Natural killer cell (primary cell): ENCODE data around the gene TADA2A. TPM values are rescaled to one million over a fixed set of nuclear protein-coding genes. Genes with fewer than 3 reads are reported as not detected.
"Not testable (repeated sequence)": the region's sequence is repeated elsewhere in the genome, so short reads cannot be mapped to it uniquely, and the experiment has no call there.

ENCODE experiments used
- ATAC-seq, 3 donors: fragments of 150-1000 bp in 2 of 3; fragments of 200-7000 bp in 1 of 3; cut with Tn5 transposase; 1 replicate in 1 of 3; 2 replicates in 2 of 3; pipeline ENCODE4 v1.10.0; 2021; ENCODE audit warnings: mild to moderate bottlenecking in 2 of 3, moderate library complexity in 2 of 3
- DNase-seq, 2 donors: peaks; one replicate each; pipeline versions ENCODE4 v3.0.0 to v3.0.0-alpha.2; 2013 to 2021; ENCODE audit warnings: mixed read lengths in 1 of 2
- H3K27ac ChIP-seq: one replicate; pipeline ENCODE4 v1.5.1; 2013; ENCODE audit warnings: mild to moderate bottlenecking, low read length
- H3K27me3 ChIP-seq: one replicate; pipeline ENCODE4 v1.6.1; 2013; ENCODE audit warnings: low read length; ENCODE audit not compliant: control insufficient read depth, insufficient read depth
- H3K36me3 ChIP-seq: one replicate; pipeline ENCODE4 v1.6.1; 2013; ENCODE audit warnings: low read length; ENCODE audit not compliant: control insufficient read depth, insufficient read depth
- H3K4me1 ChIP-seq: one replicate; pipeline ENCODE4 v1.6.1; 2013; ENCODE audit warnings: low read length; ENCODE audit not compliant: control insufficient read depth, insufficient read depth
- H3K4me3 ChIP-seq: one replicate; pipeline ENCODE4 v1.5.1; 2013; ENCODE audit warnings: low read length
- H3K9me3 ChIP-seq: one replicate; pipeline ENCODE4 v1.6.1; 2013; ENCODE audit warnings: low read length; ENCODE audit not compliant: control insufficient read depth, insufficient read depth
- H3K27ac Mint-ChIP-seq, 2 donors: one replicate each; pipeline ENCODE4 v1.8.0; 2022; ENCODE audit warnings: mild to moderate bottlenecking in 2 of 2, mixed read lengths in 2 of 2, moderate library complexity in 1 of 2
- H3K27me3 Mint-ChIP-seq, 2 donors: one replicate each; pipeline ENCODE4 v1.8.0; 2022; ENCODE audit warnings: low read depth in 2 of 2, mixed read lengths in 2 of 2
- H3K36me3 Mint-ChIP-seq: one replicate; pipeline ENCODE4 v1.8.0; 2022; ENCODE audit warnings: mixed read lengths
- H3K4me1 Mint-ChIP-seq, 2 donors: one replicate each; pipeline ENCODE4 v1.8.0; 2022; ENCODE audit warnings: mixed read lengths in 2 of 2
- H3K4me3 Mint-ChIP-seq: one replicate; pipeline ENCODE4 v1.8.0; 2022; ENCODE audit warnings: mild to moderate bottlenecking, moderate library complexity, mixed read lengths
- H3K9me3 Mint-ChIP-seq, 2 donors: one replicate each; pipeline ENCODE4 v1.8.0; 2022; ENCODE audit warnings: mixed read lengths in 2 of 2
- WGBS: methylation state at CpG from one replicate; pipeline ENCODE4 v1.1.7; 2013; ENCODE audit warnings: missing lambda C conversion rate; ENCODE audit not compliant: insufficient coverage; 5-methylcytosine and 5-hydroxymethylcytosine counted together
- intact Hi-C: fragments of 100-400 bp; cut with micrococcal nuclease; formaldehyde crosslinking; loops from one replicate; pipeline ENCODE4 v1.14.2; 2022
- total RNA-seq, 4 donors: library from RNA; stranded (reverse); fragments of 120-200 nt in 1 of 4; gene quantifications; one replicate each; pipeline versions ENCODE4 v1.2.3 to v1.2.4, GENCODE V29; 2013 to 2022
- TF ChIP-seq, protein P1 (sequence below): fragments of 200-600 bp; IDR thresholded peaks from one replicate; pipeline ENCODE4 v1.8.0; 2022; ENCODE audit warnings: antibody characterized with exemption

TADA2A gene
- total RNA-seq, 3 donors from 2014 or later (not counting 1 experiment from before 2014, with no cell fraction given) = 14.8 to 28.1 (median 26.7) TPM

DNA sequence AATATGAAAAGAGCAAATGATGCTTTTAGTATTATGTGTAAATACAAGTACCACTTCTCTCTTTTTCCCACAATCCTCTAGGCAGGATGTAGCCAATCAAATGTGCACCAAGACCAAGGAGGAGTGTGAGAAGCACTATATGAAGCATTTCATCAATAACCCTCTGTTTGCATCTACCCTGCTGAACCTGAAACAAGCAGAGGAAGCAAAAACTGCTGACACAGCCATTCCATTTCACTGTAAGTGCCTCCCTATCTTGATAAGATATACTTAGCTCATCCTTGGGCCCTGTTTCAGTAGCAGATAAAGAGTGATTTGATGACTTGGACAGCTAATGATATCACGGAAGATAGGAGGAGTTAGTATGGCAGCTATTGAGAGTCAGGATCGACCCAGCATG is 33.7 kb downstream of the TADA2A start:
- no peak for DNase-seq
- H3K9me3 Mint-ChIP-seq = no peaks in the 10 kb centered on the region
- no peaks in the 10 kb centered on the region for H3K27me3 Mint-ChIP-seq
- no peak overlapping the region for H3K4me3 ChIP-seq
- peaks cover 56% of the 10 kb centered on the region for H3K36me3 ChIP-seq
- WGBS = 100% methylated on average over 2 of the region's 2 CpGs
- intact Hi-C loops = no loop called here
- ATAC-seq = no peak
- no peak overlapping the region for H3K27ac Mint-ChIP-seq
- H3K4me1 Mint-ChIP-seq = no peaks in the 10 kb centered on the region
- H3K4me3 Mint-ChIP-seq = no peak overlapping the region
- H3K36me3 Mint-ChIP-seq = no peaks in the 10 kb centered on the region
- H3K4me1 ChIP-seq = no peaks in the 10 kb centered on the region
- H3K27ac ChIP-seq = no peak overlapping the region
- H3K9me3 ChIP-seq = no peaks in the 10 kb centered on the region
- no peaks in the 10 kb centered on the region for H3K27me3 ChIP-seq
- TF ChIP-seq, protein P1, sequence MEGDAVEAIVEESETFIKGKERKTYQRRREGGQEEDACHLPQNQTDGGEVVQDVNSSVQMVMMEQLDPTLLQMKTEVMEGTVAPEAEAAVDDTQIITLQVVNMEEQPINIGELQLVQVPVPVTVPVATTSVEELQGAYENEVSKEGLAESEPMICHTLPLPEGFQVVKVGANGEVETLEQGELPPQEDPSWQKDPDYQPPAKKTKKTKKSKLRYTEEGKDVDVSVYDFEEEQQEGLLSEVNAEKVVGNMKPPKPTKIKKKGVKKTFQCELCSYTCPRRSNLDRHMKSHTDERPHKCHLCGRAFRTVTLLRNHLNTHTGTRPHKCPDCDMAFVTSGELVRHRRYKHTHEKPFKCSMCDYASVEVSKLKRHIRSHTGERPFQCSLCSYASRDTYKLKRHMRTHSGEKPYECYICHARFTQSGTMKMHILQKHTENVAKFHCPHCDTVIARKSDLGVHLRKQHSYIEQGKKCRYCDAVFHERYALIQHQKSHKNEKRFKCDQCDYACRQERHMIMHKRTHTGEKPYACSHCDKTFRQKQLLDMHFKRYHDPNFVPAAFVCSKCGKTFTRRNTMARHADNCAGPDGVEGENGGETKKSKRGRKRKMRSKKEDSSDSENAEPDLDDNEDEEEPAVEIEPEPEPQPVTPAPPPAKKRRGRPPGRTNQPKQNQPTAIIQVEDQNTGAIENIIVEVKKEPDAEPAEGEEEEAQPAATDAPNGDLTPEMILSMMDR = no peak

DNA sequence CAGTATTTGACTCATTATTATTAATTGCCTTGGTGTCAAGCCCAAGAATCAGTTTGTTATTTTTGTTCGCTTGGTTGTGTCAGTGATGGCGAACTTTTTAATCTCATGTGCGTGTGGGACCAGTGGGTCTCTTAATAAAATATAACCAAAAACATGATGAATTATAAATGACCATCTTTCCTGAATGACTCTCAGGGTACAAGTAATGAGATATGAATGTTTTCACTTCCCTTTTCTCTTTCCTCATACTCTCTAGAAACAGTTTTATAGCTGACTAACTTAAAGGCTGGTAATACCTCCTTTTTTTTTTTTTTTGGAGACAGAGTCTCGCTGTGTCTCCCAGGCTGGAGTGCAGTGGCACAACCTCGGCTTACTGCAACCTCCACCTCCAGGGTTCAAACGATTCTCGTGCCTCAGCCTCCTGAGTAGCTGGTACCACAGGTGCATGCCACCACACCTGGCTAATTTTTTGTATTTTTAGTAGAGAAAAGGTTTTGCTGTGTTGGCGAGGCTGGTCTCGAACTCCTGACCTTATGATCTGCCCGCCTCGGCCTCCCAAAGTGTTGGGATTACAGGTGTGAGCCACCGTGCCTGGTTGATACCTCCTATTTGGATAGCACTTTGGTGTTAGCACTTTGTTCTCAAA is 34.8 kb downstream of the TADA2A start:
- H3K27me3 ChIP-seq, H3K4me3 ChIP-seq, ATAC-seq, intact Hi-C loops, H3K4me1 Mint-ChIP-seq, H3K9me3 Mint-ChIP-seq, H3K4me3 Mint-ChIP-seq, H3K27me3 Mint-ChIP-seq, DNase-seq, H3K36me3 Mint-ChIP-seq, H3K27ac ChIP-seq, H3K4me1 ChIP-seq, H3K9me3 ChIP-seq: not testable (repeated sequence)
- peak overlapping the region in 1 of 2 donors; percentile 31 for H3K27ac Mint-ChIP-seq
- H3K36me3 ChIP-seq = peaks cover 64% of the 10 kb centered on the region
- WGBS = 96% methylated on average over 9 of the region's 12 CpGs

DNA sequence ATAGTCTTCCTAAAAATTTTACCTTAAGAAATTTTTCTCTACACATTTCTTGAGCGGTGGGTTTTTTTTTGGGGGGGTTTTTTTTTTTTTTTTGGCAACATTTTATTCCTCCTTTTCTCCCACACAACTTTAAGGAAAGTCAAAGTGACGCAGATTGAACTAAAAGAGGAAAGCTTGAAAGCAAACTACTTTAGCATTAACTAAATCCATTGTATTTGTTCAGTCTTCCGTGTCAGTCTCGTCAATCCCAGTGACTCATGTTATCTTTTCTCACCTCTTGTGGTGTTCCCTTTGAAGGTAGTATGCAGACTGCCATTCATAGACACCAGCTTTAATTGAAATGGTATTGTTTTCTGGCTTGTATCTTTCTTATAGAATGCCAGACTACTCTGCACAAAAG is 39.3 kb downstream of the TADA2A start:
- intact Hi-C loops = no loop called here
- no peaks in the 10 kb centered on the region for H3K27me3 Mint-ChIP-seq

DNA sequence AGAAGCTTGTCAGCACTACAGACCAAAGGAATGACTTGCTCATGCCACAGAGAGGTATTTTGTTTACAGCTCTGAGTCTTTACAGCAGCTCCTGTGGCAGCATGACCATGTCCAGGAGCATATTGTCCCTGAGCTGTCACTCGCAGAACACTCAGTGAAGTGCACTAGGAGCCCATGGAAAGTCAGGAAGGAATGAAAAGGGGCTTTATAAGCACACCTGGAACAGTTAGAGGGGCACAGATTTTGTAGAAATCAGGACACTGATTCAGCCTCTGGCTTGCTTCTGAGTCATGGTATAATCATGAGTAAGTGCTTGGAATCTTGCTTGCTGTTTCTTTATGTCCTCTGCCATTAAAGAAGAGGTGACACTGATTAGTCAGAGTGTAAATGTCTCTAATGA is 41.0 kb downstream of the TADA2A start:
- Histone ChIP-seq H3K36me3 (peaks cover 41% of the 10 kb centered on the region), H3K4me3 (no peak overlapping the region), H3K9me3 (no peaks in the 10 kb centered on the region), H3K27ac (no peak overlapping the region), H3K4me1 (no peaks in the 10 kb centered on the region), H3K27me3 (no peaks in the 10 kb centered on the region)
- ATAC-seq (no peak), DNase-seq (no peak)
- WGBS = 96% methylated on average over 1 of the region's 1 CpG
- Mint-ChIP-seq H3K4me3 (no peak overlapping the region), H3K27ac (no peak overlapping the region), H3K4me1 (no peaks in the 10 kb centered on the region), H3K27me3 (no peaks in the 10 kb centered on the region), H3K36me3 (no peaks in the 10 kb centered on the region), H3K9me3 (no peaks in the 10 kb centered on the region)
- intact Hi-C loops = no loop called here
- TF ChIP-seq, protein P1 = no peak

More for the DNA sequence above, 39.3 kb downstream of the TADA2A start:
- Mint-ChIP-seq H3K9me3 (no peaks in the 10 kb centered on the region), H3K4me3 (no peak overlapping the region), H3K27ac (no peak overlapping the region), H3K4me1 (no peaks in the 10 kb centered on the region), H3K36me3 (no peaks in the 10 kb centered on the region)
- H3K4me3 ChIP-seq = no peak overlapping the region
- DNase-seq (no peak), ATAC-seq (no peak)
- H3K4me1 ChIP-seq = no peaks in the 10 kb centered on the region
- H3K36me3 ChIP-seq = peaks cover 53% of the 10 kb centered on the region
- H3K27me3 ChIP-seq = no peaks in the 10 kb centered on the region
- no peaks in the 10 kb centered on the region for H3K9me3 ChIP-seq
- TF ChIP-seq, protein P1 = no peak
- 86% methylated on average over 3 of the region's 4 CpGs for WGBS
- H3K27ac ChIP-seq = no peak overlapping the region
